Esophagus muscularis mucosa (tissue), 4 donors: ENCODE results near the gene ANKRD27. TPM values are rescaled to one million over a fixed set of nuclear protein-coding genes. Genes with fewer than 3 reads are reported as not detected.
A peak's percentile ranks its signal among the peaks of the same experiment; 100 is the strongest.

ENCODE experiments used
- DNase-seq: peaks from one replicate; pipeline ENCODE4 v3.0.0-alpha.2; 2017; ENCODE audit errors: extremely low spot score
- H3K27ac ChIP-seq, 4 donors: fragments of 200-600 bp; sonication (generic); replicated peaks in 1 of 4; 1 replicate in 3 of 4; 2 replicates in 1 of 4; pipeline ENCODE4 v1.5.1; 2016 to 2019; ENCODE audit warnings: mild to moderate bottlenecking in 1 of 4
- H3K27me3 ChIP-seq, 4 donors: fragments of 200-600 bp; sonication (generic); one replicate each; pipeline versions ENCODE4 v1.5.1 to v1.6.0; 2016 to 2019
- H3K36me3 ChIP-seq, 4 donors: fragments of 200-600 bp; sonication (generic); one replicate each; pipeline ENCODE4 v1.5.1; 2016 to 2019
- H3K4me1 ChIP-seq, 4 donors: fragments of 200-600 bp; sonication (generic); one replicate each; pipeline ENCODE4 v1.5.1; 2016 to 2019
- H3K4me3 ChIP-seq, 4 donors: fragments of 200-600 bp; sonication (generic); 1 replicate in 2 of 4; 2 replicates in 2 of 4; pipeline ENCODE4 v1.5.1; 2016 to 2019; ENCODE audit warnings: mild to moderate bottlenecking in 4 of 4, moderate library complexity in 1 of 4
- H3K9me3 ChIP-seq, 4 donors: fragments of 200-600 bp; sonication (generic); 1 replicate in 3 of 4; 2 replicates in 1 of 4; pipeline ENCODE4 v1.5.1; 2016 to 2019
- EP300 ChIP-seq: sonication (generic); formaldehyde crosslinking; IDR thresholded peaks from one replicate; pipeline ENCODE4 v1.6.1; 2017; ENCODE audit warnings: antibody characterized with exemption
- POLR2A ChIP-seq: fragments of 450-650 bp; IDR thresholded peaks from one replicate; pipeline ENCODE4 v1.6.1; 2017; ENCODE audit warnings: antibody characterized with exemption, moderate library complexity, mild to moderate bottlenecking, low read depth
- POLR2AphosphoS5 ChIP-seq, 2 donors: sonication (generic); formaldehyde crosslinking; IDR thresholded peaks; one replicate each; pipeline ENCODE4 v1.6.1; 2017; ENCODE audit warnings: antibody characterized with exemption in 2 of 2
- WGBS: methylation state at CpG from one replicate; pipeline ENCODE4 v1.1.5; 2018; 5-methylcytosine and 5-hydroxymethylcytosine counted together
- intact Hi-C: fragments of 100-400 bp; cut with DNase I; formaldehyde crosslinking; loops from one replicate; pipeline ENCODE4 v1.15.1; 2023
- total RNA-seq, 4 donors: library from RNA; depleted of rRNA; stranded (reverse); fragments of >200 nt; gene quantifications; one replicate each; pipeline versions ENCODE4 v1.1.0 to v1.2.1, GENCODE V29; 2016
- TF ChIP-seq, protein P1 (sequence below), 3 experiments: fragments of 200-600 bp in 2 of 3; fragments of 450-650 bp in 1 of 3; sonication (generic) in 2 of 3; IDR thresholded peaks; one replicate each; pipeline ENCODE4 v1.5.1; 2017 to 2019; ENCODE audit warnings: antibody characterized with exemption in 3 of 3, mild to moderate bottlenecking in 2 of 3, moderate library complexity in 1 of 3

Gene ANKRD27
- total RNA-seq, result 10 to 100 TPM; 43.2 to 58.1 (median 46.8) TPM

- Histone ChIP-seq H3K27me3 (peaks cover 0 to 13% (median 0%) of the 10 kb centered on the region in 4 donors), H3K36me3 (peaks cover 0 to 7% (median 0%) of the 10 kb centered on the region in 4 donors), H3K4me1 (peaks cover 32 to 61% (median 47%) of the 10 kb centered on the region in 4 donors), H3K9me3 (no peaks in the 10 kb centered on the region), H3K27ac (peak within 1 kb of the TSS; percentile 87 to 93 (median 90)), H3K4me3 (peak within 1 kb of the TSS; percentile 75 to 96 (median 92))
- DNase-seq, result peak; percentile 99
- TF ChIP-seq EP300 (no peak), POLR2A (peak; percentile 49), POLR2AphosphoS5 (IDR thresholded peaks at IDR 0.05) (peak; percentile 74 to 88)
- WGBS, result under 1% methylated on average over 34 of the region's 75 CpGs
- intact Hi-C loops, result no loop called here
Measured at GRCh38 chr19:32674931-32675719, at the start of gene ANKRD27. Gene ANKRD27 (minus strand): TSS chr19:32675180. CDS start chr19:32659015, 16,165 bp downstream.

DNA sequence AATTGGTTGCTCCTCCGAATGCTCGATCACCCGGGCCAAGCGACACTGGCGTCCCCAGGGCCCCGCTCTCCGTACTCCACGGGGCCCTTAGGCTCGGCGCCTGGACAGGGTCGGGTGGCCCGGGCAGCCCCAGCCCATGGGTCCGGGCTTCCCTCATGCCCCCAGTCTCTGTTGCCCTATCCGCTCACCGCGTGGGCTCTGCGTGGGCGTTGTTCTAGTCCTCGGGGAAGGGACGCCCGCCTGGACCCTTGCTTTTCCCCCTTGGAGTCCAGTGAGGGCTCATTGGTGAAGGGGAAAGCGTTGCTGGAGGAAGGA is 45.9 kb upstream of the ANKRD27 start:
- Histone ChIP-seq H3K36me3 (peaks cover 0 to 6% (median 2%) of the 10 kb centered on the region in 4 donors), H3K27ac (no peak overlapping the region), H3K4me1 (peaks cover 0 to 5% (median 2%) of the 10 kb centered on the region in 4 donors), H3K4me3 (no peak overlapping the region), H3K27me3 (no peaks in the 10 kb centered on the region), H3K9me3 (no peaks in the 10 kb centered on the region)
- intact Hi-C loops, result no loop called here
- no peak for DNase-seq
- TF ChIP-seq, protein P1, sequence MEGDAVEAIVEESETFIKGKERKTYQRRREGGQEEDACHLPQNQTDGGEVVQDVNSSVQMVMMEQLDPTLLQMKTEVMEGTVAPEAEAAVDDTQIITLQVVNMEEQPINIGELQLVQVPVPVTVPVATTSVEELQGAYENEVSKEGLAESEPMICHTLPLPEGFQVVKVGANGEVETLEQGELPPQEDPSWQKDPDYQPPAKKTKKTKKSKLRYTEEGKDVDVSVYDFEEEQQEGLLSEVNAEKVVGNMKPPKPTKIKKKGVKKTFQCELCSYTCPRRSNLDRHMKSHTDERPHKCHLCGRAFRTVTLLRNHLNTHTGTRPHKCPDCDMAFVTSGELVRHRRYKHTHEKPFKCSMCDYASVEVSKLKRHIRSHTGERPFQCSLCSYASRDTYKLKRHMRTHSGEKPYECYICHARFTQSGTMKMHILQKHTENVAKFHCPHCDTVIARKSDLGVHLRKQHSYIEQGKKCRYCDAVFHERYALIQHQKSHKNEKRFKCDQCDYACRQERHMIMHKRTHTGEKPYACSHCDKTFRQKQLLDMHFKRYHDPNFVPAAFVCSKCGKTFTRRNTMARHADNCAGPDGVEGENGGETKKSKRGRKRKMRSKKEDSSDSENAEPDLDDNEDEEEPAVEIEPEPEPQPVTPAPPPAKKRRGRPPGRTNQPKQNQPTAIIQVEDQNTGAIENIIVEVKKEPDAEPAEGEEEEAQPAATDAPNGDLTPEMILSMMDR (IDR thresholded peaks at IDR 0.05), result no peak
- TF ChIP-seq POLR2A (no peak), EP300 (no peak), POLR2AphosphoS5 (IDR thresholded peaks at IDR 0.05) (no peak)
- WGBS, result 95% methylated on average over 20 of the region's 22 CpGs

- 88% methylated on average over 13 of the region's 22 CpGs for WGBS
- intact Hi-C loops, result no loop called here
- H3K36me3 ChIP-seq, result peaks cover 0 to 8% (median 4%) of the 10 kb centered on the region in 4 donors
- no peak overlapping the region for H3K27ac ChIP-seq
- TF ChIP-seq EP300 (no peak), POLR2AphosphoS5 (IDR thresholded peaks at IDR 0.05) (no peak)
- no peak overlapping the region for H3K4me3 ChIP-seq
- H3K4me1 ChIP-seq, result peaks cover 0 to 5% (median 2%) of the 10 kb centered on the region in 4 donors
- H3K27me3 ChIP-seq, result no peaks in the 10 kb centered on the region
- DNase-seq, result no peak
- H3K9me3 ChIP-seq, result no peaks in the 10 kb centered on the region
Measured at GRCh38 chr19:32720216-32720935, 45.4 kb upstream of the ANKRD27 start.

- Histone ChIP-seq H3K9me3 (no peaks in the 10 kb centered on the region), H3K36me3 (peaks cover 0 to 15% (median 8%) of the 10 kb centered on the region in 4 donors), H3K4me1 (peaks cover 0 to 5% (median 2%) of the 10 kb centered on the region in 4 donors), H3K4me3 (no peak within 1 kb of the TSS), H3K27ac (no peak within 1 kb of the TSS), H3K27me3 (no peaks in the 10 kb centered on the region)
- intact Hi-C loops, result no loop called here
- TF ChIP-seq POLR2A (no peak), POLR2AphosphoS5 (IDR thresholded peaks at IDR 0.05) (no peak), EP300 (no peak)
- TF ChIP-seq, protein P1 (IDR thresholded peaks at IDR 0.05), result no peak
- 90% methylated on average over 28 of the region's 44 CpGs for WGBS
- no peak for DNase-seq
Measured at GRCh38 chr19:32719611-32720059, 44.7 kb upstream of the ANKRD27 start, which contains the start of gene TDRD12. Gene TDRD12 (plus strand): TSS chr19:32719767. CDS start chr19:32720073, 306 bp downstream.

DNA sequence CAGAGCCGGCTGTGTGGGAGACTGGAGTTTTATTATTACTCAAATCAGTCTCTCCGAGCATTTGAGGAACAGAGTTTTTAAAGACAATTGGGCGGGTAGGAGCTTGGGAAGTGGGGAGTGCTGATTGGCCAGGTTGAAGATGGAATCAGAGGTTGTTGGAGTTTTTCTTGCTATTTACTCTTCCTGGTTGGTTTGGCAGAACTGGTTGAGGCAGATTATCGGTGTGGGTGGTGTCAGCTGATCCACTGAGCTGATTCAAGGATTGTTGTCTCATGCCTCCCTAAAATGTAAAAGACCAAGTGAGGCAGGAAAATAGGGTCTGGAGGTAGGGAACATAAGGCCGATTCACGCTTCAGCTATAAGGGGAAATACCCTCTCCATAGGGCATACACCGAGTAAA is 43.3 kb upstream of the ANKRD27 start:
- Histone ChIP-seq H3K27me3 (no peaks in the 10 kb centered on the region), H3K4me1 (peaks cover 0 to 5% (median 2%) of the 10 kb centered on the region in 4 donors), H3K27ac (no peak overlapping the region), H3K9me3 (no peaks in the 10 kb centered on the region), H3K36me3 (peaks cover 7 to 28% (median 15%) of the 10 kb centered on the region in 4 donors), H3K4me3 (no peak overlapping the region)
- intact Hi-C loops, result no loop called here
- no peak for DNase-seq
- WGBS, result 94% methylated on average over 7 of the region's 7 CpGs
- TF ChIP-seq POLR2A, result no peak
- TF ChIP-seq POLR2AphosphoS5 (IDR thresholded peaks at IDR 0.05), result no peak
- TF ChIP-seq, protein P1 (IDR thresholded peaks at IDR 0.05), result no peak
- no peak for TF ChIP-seq EP300
